GM23248 (cell line): Measurements from ENCODE around the gene MAGI3.

ENCODE experiments used
- EZH2 ChIP-seq: fragments of 200-600 bp; sonication (generic); IDR thresholded peaks from 2 replicates; pipeline ENCODE4 v1.6.1; 2018; ENCODE audit warnings: antibody characterized with exemption, mild to moderate bottlenecking; ENCODE audit not compliant: insufficient read depth, poor library complexity, severe bottlenecking
- EZH2phosphoT487 ChIP-seq: fragments of 200-600 bp; sonication (generic); IDR thresholded peaks from 2 replicates; pipeline ENCODE4 v1.6.1; 2018; ENCODE audit warnings: antibody characterized with exemption, moderate library complexity, mild to moderate bottlenecking, low read depth; ENCODE audit not compliant: insufficient read depth

GRCh38 chr1:113511269-113511668, 121.0 kb downstream of the MAGI3 start:
- TF ChIP-seq EZH2phosphoT487, result no peak
- no peak for TF ChIP-seq EZH2
